GM12878 (cell line): ENCODE data around the gene ACTA2. TPM values are rescaled to one million over a fixed set of nuclear protein-coding genes. Genes with fewer than 3 reads are reported as not detected.

Source experiments
- ATAC-seq: fragments of 200-7000 bp; cut with Tn5 transposase; 3 replicates; pipeline ENCODE4 v1.9.1; 2020; ENCODE audit warnings: mild to moderate bottlenecking, moderate library complexity
- BruUV-seq: library from RNA; stranded (reverse); fragments of 400-500 nt; replicated peaks from 2 replicates; lab custom pipeline; 2021; lab: Mats Ljungman, UMichigan
- CTCF ChIA-PET: fragments of 300-600 bp; sonication (Branson Sonifier 250); formaldehyde crosslinking; extraction: SDS; loops from one replicate; lab custom pipeline; 2021; ENCODE audit warnings: inconsistent platforms; lab: Yijun Ruan, JAX
- POLR2A ChIA-PET: fragments of 350-600 bp; formaldehyde crosslinking; extraction: SDS; loops from one replicate; lab custom pipeline; 2021; ENCODE audit warnings: inconsistent platforms; lab: Charles Lee
- RAD21 ChIA-PET: fragments of 300-600 bp; sonication (Branson Sonifier 250); formaldehyde crosslinking; loops from one replicate; lab custom pipeline; 2023; ENCODE audit warnings: antibody characterized with exemption; ENCODE audit not compliant: unreplicated experiment; lab: Charles Lee
- SMC1A ChIA-PET: fragments of 300-600 bp; sonication (Branson Sonifier 250); formaldehyde crosslinking; loops from one replicate; lab custom pipeline; 2023; ENCODE audit not compliant: unreplicated experiment, uncharacterized antibody; lab: Charles Lee
- DNase-seq: peaks from one replicate; pipeline ENCODE4 v3.0.0-alpha.2; 2011; ENCODE audit warnings: low read depth, low spot score
- FAIRE-seq: peaks from 3 replicates; lab custom pipeline; 2011; peaks lifted over from hg19 to GRCh38; lab: Jason Lieb, UNC
- H2AFZ ChIP-seq: 2 replicates; pipeline ENCODE4 v1.6.0; 2011; ENCODE audit warnings: low read depth, low read length, control low read depth; ENCODE audit not compliant: control insufficient read depth
- H3K27ac ChIP-seq: 2 replicates; pipeline ENCODE4 v1.5.1; 2011; ENCODE audit warnings: control low read depth; ENCODE audit not compliant: control insufficient read depth, insufficient read depth
- H3K27me3 ChIP-seq, 2 experiments: replicated peaks in 1 of 2; 2 replicates each; pipeline versions ENCODE4 v1.6.0 to v1.6.1; 2011; ENCODE audit warnings: low read length in 1 of 2; ENCODE audit not compliant: control insufficient read depth in 2 of 2, insufficient read depth in 2 of 2
- H3K36me3 ChIP-seq, 2 experiments: 2 replicates each; pipeline ENCODE4 v1.5.1; 2011; ENCODE audit warnings: low read length in 1 of 2; ENCODE audit not compliant: control insufficient read depth in 2 of 2, insufficient read depth in 2 of 2
- H3K4me1 ChIP-seq: 2 replicates; pipeline ENCODE4 v1.6.1; 2011; ENCODE audit warnings: mild to moderate bottlenecking, low read length, moderate library complexity, mixed read lengths; ENCODE audit not compliant: control insufficient read depth, insufficient read depth
- H3K4me2 ChIP-seq: 2 replicates; pipeline ENCODE4 v1.6.0; 2011; ENCODE audit warnings: control low read depth; ENCODE audit not compliant: control insufficient read depth, insufficient read depth
- H3K4me3 ChIP-seq: fragments of 200-600 bp; sonication (generic); 2 replicates; pipeline ENCODE4 v1.5.1; 2016
- H3K79me2 ChIP-seq: 2 replicates; pipeline ENCODE4 v1.6.0; 2011; ENCODE audit warnings: low read length; ENCODE audit not compliant: control insufficient read depth, insufficient read depth
- H3K9ac ChIP-seq: 2 replicates; pipeline ENCODE4 v1.8.0; 2011; ENCODE audit warnings: low read length, control low read depth, mixed read lengths; ENCODE audit not compliant: control insufficient read depth, insufficient read depth
- H3K9me3 ChIP-seq: replicated peaks from 3 replicates; pipeline ENCODE4 v1.5.1; 2011; ENCODE audit warnings: mild to moderate bottlenecking, low read length; ENCODE audit not compliant: control insufficient read depth, insufficient read depth
- H4K20me1 ChIP-seq: 2 replicates; pipeline ENCODE4 v1.6.0; 2011; ENCODE audit not compliant: control insufficient read depth, insufficient read depth
- BRCA1 ChIP-seq: IDR thresholded peaks from 2 replicates; pipeline ENCODE4 v1.6.1; 2011; ENCODE audit warnings: low read depth, low read length, improper control_type of control experiment
- EZH2 ChIP-seq: IDR thresholded peaks from 2 replicates; pipeline ENCODE4 v1.6.1; 2012; ENCODE audit warnings: low read depth, mild to moderate bottlenecking, control low read depth, inconsistent platforms, low read length, borderline replicate concordance; ENCODE audit not compliant: control insufficient read depth
- IKZF2 ChIP-seq, 2 experiments: fragments of 450-650 bp; IDR thresholded peaks; 2 replicates each; pipeline ENCODE4 v1.6.1; 2017; ENCODE audit warnings: mild to moderate bottlenecking in 2 of 2, moderate library complexity in 2 of 2
- RB1 ChIP-seq: fragments of 450-650 bp; formaldehyde crosslinking; IDR thresholded peaks from 2 replicates; pipeline ENCODE4 v1.6.1; 2017; ENCODE audit warnings: mild to moderate bottlenecking, borderline replicate concordance
- ZNF207 ChIP-seq: fragments of 450-650 bp; IDR thresholded peaks from 2 replicates; pipeline ENCODE4 v1.6.1; 2014; ENCODE audit warnings: antibody characterized with exemption, mild to moderate bottlenecking, borderline replicate concordance
- ZNF217 ChIP-seq: fragments of 450-650 bp; IDR thresholded peaks from 2 replicates; pipeline ENCODE4 v1.6.1; 2017; ENCODE audit warnings: antibody characterized with exemption, mild to moderate bottlenecking
- ZZZ3 ChIP-seq: IDR thresholded peaks from 2 replicates; pipeline ENCODE4 v1.6.1; 2011; ENCODE audit warnings: low read depth; ENCODE audit not compliant: control insufficient read depth, insufficient read length
- WGBS: methylation state at CpG from one replicate; pipeline ENCODE4 v1.1.6; 2016; ENCODE audit warnings: low lambda C conversion rate; ENCODE audit not compliant: insufficient replicate concordance, insufficient coverage; ENCODE audit errors: missing lambda C conversion rate; 5-methylcytosine and 5-hydroxymethylcytosine counted together
- in situ Hi-C: fragments of 300-500 bp; cut with MboI; formaldehyde crosslinking; loops from 9 replicates; pipeline ENCODE4 v1.14.3; 2018; ENCODE audit warnings: mixed read lengths
- intact Hi-C: fragments of 100-400 bp; cut with micrococcal nuclease; formaldehyde crosslinking; loops from one replicate; pipeline ENCODE4 v1.14.2; 2022; ENCODE audit not compliant: unreplicated experiment
- polyA plus RNA-seq, 11 experiments: library from polyadenylated mRNA; depleted of rRNA in 4 of 11; unstranded in 6 of 11; stranded (reverse) in 5 of 11; fragments of >200 nt; fragmentation: Nextera tagmentation in 4 of 11; fragmentation: Illumina TruSeq in 1 of 11; extraction: Ambion mirVana in 4 of 11; extraction: Trizol in 1 of 11; gene quantifications; 1 replicate in 1 of 11; 2 replicates in 10 of 11; pipeline versions ENCODE4 v1.2.1 to v1.2.3, GENCODE V29; 2011 to 2016; ENCODE audit warnings: inconsistent platforms in 2 of 11, missing spikeins in 2 of 11, low read depth in 1 of 11
- total RNA-seq, 4 experiments: library from RNA; depleted of rRNA in 3 of 4; stranded (reverse); fragments of >200 nt in 3 of 4; fragmentation: Illumina TruSeq in 1 of 4; extraction: Trizol in 1 of 4; gene quantifications; 2 replicates each; pipeline versions ENCODE4 v1.2.1 to v1.2.3, GENCODE V29; 2013 to 2021
- TF ChIP-seq, protein P1 (sequence below): fragments of 450-650 bp; IDR thresholded peaks from 2 replicates; pipeline ENCODE4 v1.6.1; 2017; ENCODE audit warnings: borderline replicate concordance
- TF ChIP-seq, protein P2 (sequence below): fragments of 450-650 bp; IDR thresholded peaks from 2 replicates; pipeline ENCODE4 v1.6.1; 2018; ENCODE audit warnings: borderline replicate concordance, mild to moderate bottlenecking; ENCODE audit not compliant: partially characterized antibody
- TF ChIP-seq, protein P3 (sequence below): fragments of 450-650 bp; IDR thresholded peaks from 2 replicates; pipeline ENCODE4 v1.6.1; 2017; ENCODE audit warnings: low read depth, mild to moderate bottlenecking, moderate library complexity

The ACTA2 gene
- total and polyA plus RNA-seq, 10 of the 15 experiments (the other 5 are each of a cell fraction or from before 2014, with no cell fraction given) = 7.4 to 78.2 (median 32.4) TPM

DNA sequence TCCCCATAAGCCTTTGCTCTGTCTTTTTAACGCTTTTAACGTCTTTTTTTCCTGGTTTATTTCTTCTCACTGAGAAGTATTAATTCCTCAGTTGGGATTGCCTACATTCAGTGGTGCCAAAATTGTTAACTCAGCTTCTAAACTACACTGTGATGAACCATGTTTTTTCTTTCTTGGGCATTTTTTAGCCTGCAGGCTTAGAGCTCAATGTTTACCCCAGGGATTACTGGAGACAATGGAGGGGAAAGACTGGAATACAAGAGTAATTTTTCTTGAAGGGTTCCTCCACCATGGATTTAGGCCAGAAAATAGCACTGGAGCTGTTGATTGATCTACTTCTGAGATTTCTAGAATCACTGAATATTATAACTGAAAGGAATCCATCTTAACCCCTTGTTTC, 52.7 kb downstream of the ACTA2 start:
- RAD21 ChIA-PET = interaction anchor here (1.0 to 7.9 kb wide), 6 partner anchors 13 to 94 kb away, joined by 3 to 249 read pairs (median 66); partner anchors contain the start of gene FAS
- FAIRE-seq (no peak), ATAC-seq (no peak), DNase-seq (no peak)
- TF ChIP-seq BRCA1 = no peak
- TF ChIP-seq, protein P1, sequence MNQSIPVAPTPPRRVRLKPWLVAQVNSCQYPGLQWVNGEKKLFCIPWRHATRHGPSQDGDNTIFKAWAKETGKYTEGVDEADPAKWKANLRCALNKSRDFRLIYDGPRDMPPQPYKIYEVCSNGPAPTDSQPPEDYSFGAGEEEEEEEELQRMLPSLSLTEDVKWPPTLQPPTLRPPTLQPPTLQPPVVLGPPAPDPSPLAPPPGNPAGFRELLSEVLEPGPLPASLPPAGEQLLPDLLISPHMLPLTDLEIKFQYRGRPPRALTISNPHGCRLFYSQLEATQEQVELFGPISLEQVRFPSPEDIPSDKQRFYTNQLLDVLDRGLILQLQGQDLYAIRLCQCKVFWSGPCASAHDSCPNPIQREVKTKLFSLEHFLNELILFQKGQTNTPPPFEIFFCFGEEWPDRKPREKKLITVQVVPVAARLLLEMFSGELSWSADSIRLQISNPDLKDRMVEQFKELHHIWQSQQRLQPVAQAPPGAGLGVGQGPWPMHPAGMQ = no peak
- TF ChIP-seq, protein P2, sequence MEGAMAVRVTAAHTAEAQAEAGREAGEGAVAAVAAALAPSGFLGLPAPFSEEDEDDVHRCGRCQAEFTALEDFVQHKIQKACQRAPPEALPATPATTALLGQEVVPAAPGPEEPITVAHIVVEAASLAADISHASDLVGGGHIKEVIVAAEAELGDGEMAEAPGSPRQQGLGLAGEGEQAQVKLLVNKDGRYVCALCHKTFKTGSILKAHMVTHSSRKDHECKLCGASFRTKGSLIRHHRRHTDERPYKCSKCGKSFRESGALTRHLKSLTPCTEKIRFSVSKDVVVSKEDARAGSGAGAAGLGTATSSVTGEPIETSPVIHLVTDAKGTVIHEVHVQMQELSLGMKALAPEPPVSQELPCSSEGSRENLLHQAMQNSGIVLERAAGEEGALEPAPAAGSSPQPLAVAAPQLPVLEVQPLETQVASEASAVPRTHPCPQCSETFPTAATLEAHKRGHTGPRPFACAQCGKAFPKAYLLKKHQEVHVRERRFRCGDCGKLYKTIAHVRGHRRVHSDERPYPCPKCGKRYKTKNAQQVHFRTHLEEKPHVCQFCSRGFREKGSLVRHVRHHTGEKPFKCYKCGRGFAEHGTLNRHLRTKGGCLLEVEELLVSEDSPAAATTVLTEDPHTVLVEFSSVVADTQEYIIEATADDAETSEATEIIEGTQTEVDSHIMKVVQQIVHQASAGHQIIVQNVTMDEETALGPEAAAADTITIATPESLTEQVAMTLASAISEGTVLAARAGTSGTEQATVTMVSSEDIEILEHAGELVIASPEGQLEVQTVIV = no peak
- TF ChIP-seq ZNF207 = no peak
- no peak for TF ChIP-seq RB1
- no peak for TF ChIP-seq IKZF2 (IDR thresholded peaks at IDR 0.05)
- TF ChIP-seq, protein P3, sequence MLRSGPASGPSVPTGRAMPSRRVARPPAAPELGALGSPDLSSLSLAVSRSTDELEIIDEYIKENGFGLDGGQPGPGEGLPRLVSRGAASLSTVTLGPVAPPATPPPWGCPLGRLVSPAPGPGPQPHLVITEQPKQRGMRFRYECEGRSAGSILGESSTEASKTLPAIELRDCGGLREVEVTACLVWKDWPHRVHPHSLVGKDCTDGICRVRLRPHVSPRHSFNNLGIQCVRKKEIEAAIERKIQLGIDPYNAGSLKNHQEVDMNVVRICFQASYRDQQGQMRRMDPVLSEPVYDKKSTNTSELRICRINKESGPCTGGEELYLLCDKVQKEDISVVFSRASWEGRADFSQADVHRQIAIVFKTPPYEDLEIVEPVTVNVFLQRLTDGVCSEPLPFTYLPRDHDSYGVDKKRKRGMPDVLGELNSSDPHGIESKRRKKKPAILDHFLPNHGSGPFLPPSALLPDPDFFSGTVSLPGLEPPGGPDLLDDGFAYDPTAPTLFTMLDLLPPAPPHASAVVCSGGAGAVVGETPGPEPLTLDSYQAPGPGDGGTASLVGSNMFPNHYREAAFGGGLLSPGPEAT = no peak
- no peak for TF ChIP-seq EZH2
- no peak for TF ChIP-seq ZZZ3
- TF ChIP-seq ZNF217 = no peak
- in situ Hi-C loops = no loop called here
- H3K4me3 ChIP-seq = no peak overlapping the region
- no peak overlapping the region for H3K9ac ChIP-seq
- H3K79me2 ChIP-seq = peaks cover 59% of the 10 kb centered on the region
- WGBS = 100% methylated on average over 2 of the region's 2 CpGs
- no TSS peak for BruUV-seq
- peaks cover 52% of the 10 kb centered on the region for H3K4me1 ChIP-seq
- POLR2A ChIA-PET = interaction anchor here (0.7 to 6.3 kb wide), 9 partner anchors 8 to 92 kb away, joined by 3 to 248 read pairs (median 4); partner anchors contain the start of genes FAS and STAMBPL1
- CTCF ChIA-PET = interaction anchor here (0.7 to 6.6 kb wide), 16 partner anchors 8 to 519 kb away, joined by 3 to 116 read pairs (median 4); partner anchors contain the start of gene FAS
- H3K4me2 ChIP-seq = no peak overlapping the region
- H3K9me3 ChIP-seq = no peaks in the 10 kb centered on the region
- H4K20me1 ChIP-seq = no peaks in the 10 kb centered on the region
- H2AFZ ChIP-seq = no peak overlapping the region
- intact Hi-C loops = loop anchor here (2.0 kb wide), 1 partner anchor 19 kb away; the partner anchor contains the start of gene STAMBPL1
- H3K27me3 ChIP-seq = no peaks in the 10 kb centered on the region
- peak overlapping the region; percentile 99 for H3K27ac ChIP-seq
- H3K36me3 ChIP-seq = peaks cover 0 to 4% of the 10 kb centered on the region in 2 experiments; a peak in 2 of 4 replicates
- SMC1A ChIA-PET = interaction anchor here (1.0 to 8.4 kb wide), 15 partner anchors 12 to 469 kb away, joined by 3 to 329 read pairs (median 8); partner anchors contain the start of genes FAS and STAMBPL1
